IPS-18a (cell line): Measurements from ENCODE around the gene HMOX2.

Source experiments
- H3K27ac ChIP-seq: one replicate; pipeline ENCODE4 v1.5.1; 2013; ENCODE audit warnings: low read length
- H3K27me3 ChIP-seq: one replicate; pipeline ENCODE4 v1.6.1; 2013; ENCODE audit warnings: mild to moderate bottlenecking, low read length; ENCODE audit not compliant: control insufficient read depth, insufficient read depth
- H3K36me3 ChIP-seq: one replicate; pipeline ENCODE4 v1.6.1; 2013; ENCODE audit warnings: low read depth, low read length; ENCODE audit not compliant: control insufficient read depth
- H3K4me1 ChIP-seq: one replicate; pipeline ENCODE4 v1.6.1; 2013; ENCODE audit warnings: low read depth, low read length; ENCODE audit not compliant: control insufficient read depth
- H3K4me3 ChIP-seq: one replicate; pipeline ENCODE4 v1.5.1; 2013; ENCODE audit warnings: low read length
- H3K9ac ChIP-seq: one replicate; pipeline ENCODE4 v1.6.1; 2013; ENCODE audit warnings: mild to moderate bottlenecking, low read length, moderate library complexity
- H3K9me3 ChIP-seq: one replicate; pipeline ENCODE4 v1.6.1; 2013; ENCODE audit warnings: low read depth, low read length; ENCODE audit not compliant: control insufficient read depth

The HMOX2 gene, protein sequence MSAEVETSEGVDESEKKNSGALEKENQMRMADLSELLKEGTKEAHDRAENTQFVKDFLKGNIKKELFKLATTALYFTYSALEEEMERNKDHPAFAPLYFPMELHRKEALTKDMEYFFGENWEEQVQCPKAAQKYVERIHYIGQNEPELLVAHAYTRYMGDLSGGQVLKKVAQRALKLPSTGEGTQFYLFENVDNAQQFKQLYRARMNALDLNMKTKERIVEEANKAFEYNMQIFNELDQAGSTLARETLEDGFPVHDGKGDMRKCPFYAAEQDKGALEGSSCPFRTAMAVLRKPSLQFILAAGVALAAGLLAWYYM

DNA sequence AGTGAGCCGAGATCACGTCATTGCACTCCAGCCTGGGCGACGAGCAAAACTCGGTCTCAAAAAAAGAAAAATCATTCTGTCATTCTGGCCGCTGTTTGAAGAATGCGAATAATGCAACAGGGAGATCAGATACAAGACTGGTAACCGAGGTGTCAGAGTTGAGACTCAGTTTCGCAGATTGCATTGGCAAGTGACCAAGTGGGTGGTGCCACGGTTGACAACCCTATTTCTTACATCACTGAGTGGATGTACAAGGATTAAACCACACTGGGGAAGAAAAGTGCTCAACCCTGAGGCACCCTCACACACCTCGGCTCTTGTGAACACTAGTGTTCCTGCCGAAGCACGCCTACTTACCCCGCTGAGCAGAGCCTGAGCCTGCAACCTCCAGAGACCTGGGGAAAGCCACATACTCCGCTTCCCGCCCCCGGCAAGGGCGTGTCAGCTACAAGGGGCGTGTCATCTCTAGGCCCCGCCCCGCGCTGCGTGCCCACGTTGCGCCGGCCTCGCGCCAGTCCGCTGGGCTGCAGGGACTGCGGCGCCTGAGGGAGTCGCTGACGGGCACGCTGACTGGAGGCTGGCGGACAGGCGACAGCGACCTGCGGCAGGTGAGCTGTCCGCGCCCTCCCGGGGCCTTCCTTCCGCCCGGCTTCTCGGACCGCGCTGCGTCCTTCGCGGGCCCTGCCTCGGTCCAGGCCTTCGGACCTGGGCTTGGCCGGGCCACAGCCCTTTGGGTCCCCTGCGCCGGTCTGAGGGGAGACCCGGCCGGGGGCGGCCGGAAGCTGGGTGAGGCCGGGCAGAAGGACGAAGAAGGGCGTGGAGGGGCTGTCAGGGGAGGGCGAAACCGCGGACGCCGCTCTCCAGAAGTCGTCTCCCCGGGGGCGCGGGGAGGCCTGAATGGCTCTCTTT is at the start of gene HMOX2:
TSS of gene HMOX2 (plus strand) at position 519 of the 909 bp plus-strand sequence. CDS start 29,127 bp downstream, outside the sequence.
- Histone ChIP-seq H3K9ac (peak within 1 kb of the TSS; percentile 31), H3K9me3 (peaks cover 4% of the 10 kb centered on the region), H3K27ac (no peak within 1 kb of the TSS), H3K36me3 (no peaks in the 10 kb centered on the region), H3K4me3 (peak within 1 kb of the TSS; percentile 73), H3K4me1 (peaks cover 5% of the 10 kb centered on the region), H3K27me3 (peaks cover 15% of the 10 kb centered on the region)

DNA sequence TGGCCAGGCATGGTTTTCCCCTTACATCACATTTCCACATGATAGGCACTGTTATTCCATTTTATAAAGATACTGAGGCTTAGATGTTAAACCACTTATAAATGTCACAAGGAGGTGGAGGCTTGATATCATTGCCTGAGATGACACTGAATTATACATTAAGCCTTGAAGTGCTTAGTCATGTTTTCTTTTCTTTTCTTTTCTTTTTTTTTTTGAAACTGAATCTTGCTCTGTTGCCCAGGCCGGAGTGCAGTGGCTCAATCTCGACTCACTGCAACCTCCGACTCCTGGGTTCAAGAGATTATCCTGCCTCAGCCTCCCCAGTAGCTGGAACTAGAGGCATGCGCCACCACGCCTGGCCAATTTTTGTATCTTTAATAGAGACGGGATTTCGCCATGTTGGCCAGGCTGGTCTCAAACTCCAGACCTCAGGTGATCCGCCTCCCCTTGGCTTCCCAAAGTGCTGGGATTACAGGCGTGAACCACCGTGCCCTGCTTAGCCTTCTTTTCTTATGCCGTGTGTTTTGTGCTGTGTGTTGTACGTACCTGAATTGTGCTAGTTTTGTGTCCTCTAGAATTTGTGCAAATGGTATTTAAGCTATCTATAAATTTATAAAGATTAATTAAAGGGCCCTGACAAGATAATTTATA is 49.4 kb upstream of the HMOX2 start:
- Histone ChIP-seq H3K4me3 (peak overlapping the region; percentile 79), H3K9ac (peak overlapping the region; percentile 90), H3K4me1 (peaks cover 4% of the 10 kb centered on the region), H3K27ac (no peak overlapping the region), H3K36me3 (peaks cover 10% of the 10 kb centered on the region), H3K27me3 (no peaks in the 10 kb centered on the region), H3K9me3 (no peaks in the 10 kb centered on the region)

GRCh38 chr16:4428500-4428899 is 47.7 kb upstream of the HMOX2 start:
- H3K4me3 ChIP-seq = no peak overlapping the region
- no peaks in the 10 kb centered on the region for H3K27me3 ChIP-seq
- H3K36me3 ChIP-seq = peaks cover 10% of the 10 kb centered on the region
- H3K9ac ChIP-seq = no peak overlapping the region
- no peak overlapping the region for H3K27ac ChIP-seq
- H3K9me3 ChIP-seq = no peaks in the 10 kb centered on the region
- H3K4me1 ChIP-seq = peaks cover 4% of the 10 kb centered on the region

GRCh38 chr16:4431023-4431422 is 45.2 kb upstream of the HMOX2 start:
- Histone ChIP-seq H3K4me3 (no peak overlapping the region), H3K9me3 (no peaks in the 10 kb centered on the region), H3K9ac (no peak overlapping the region), H3K4me1 (no peaks in the 10 kb centered on the region), H3K27me3 (no peaks in the 10 kb centered on the region), H3K27ac (no peak overlapping the region), H3K36me3 (peaks cover 29% of the 10 kb centered on the region)

GRCh38 chr16:4433228-4433627 is 43.0 kb upstream of the HMOX2 start:
- Histone ChIP-seq H3K4me3 (no peak overlapping the region), H3K36me3 (peaks cover 40% of the 10 kb centered on the region), H3K9me3 (no peaks in the 10 kb centered on the region), H3K9ac (no peak overlapping the region), H3K27me3 (no peaks in the 10 kb centered on the region), H3K4me1 (no peaks in the 10 kb centered on the region), H3K27ac (no peak overlapping the region)

GRCh38 chr16:4433914-4434787 is 42.0 kb upstream of the HMOX2 start:
- no peaks in the 10 kb centered on the region for H3K27me3 ChIP-seq
- H3K27ac ChIP-seq = no peak overlapping the region
- no peak overlapping the region for H3K9ac ChIP-seq
- no peaks in the 10 kb centered on the region for H3K9me3 ChIP-seq
- H3K4me3 ChIP-seq = no peak overlapping the region
- H3K36me3 ChIP-seq = peaks cover 41% of the 10 kb centered on the region
- H3K4me1 ChIP-seq = no peaks in the 10 kb centered on the region

- Histone ChIP-seq H3K9me3 (no peaks in the 10 kb centered on the region), H3K4me1 (no peaks in the 10 kb centered on the region), H3K9ac (no peak overlapping the region), H3K36me3 (peaks cover 50% of the 10 kb centered on the region), H3K4me3 (no peak overlapping the region), H3K27ac (no peak overlapping the region), H3K27me3 (no peaks in the 10 kb centered on the region)
Measured at GRCh38 chr16:4435337-4436067, 40.7 kb upstream of the HMOX2 start.

DNA sequence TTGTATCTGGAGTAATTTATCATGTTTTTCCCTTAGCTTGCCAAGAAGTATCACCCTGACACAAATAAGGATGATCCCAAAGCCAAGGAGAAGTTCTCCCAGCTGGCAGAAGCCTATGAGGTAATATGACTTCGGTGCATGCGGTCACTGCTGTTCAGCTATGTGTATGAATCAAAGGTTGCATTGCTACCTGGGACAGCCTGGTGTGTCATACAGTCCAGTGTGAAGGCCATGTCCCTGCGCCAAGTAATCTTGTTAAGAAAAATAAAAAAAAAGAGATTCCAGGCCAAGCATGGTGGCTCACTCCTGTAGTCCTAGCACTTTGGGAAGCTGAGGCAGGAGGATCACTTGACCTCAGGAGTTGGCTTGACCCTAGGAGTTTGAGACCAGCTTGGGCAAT is 38.8 kb upstream of the HMOX2 start:
- no peaks in the 10 kb centered on the region for H3K9me3 ChIP-seq
- H3K4me3 ChIP-seq = no peak overlapping the region
- peaks cover 61% of the 10 kb centered on the region for H3K36me3 ChIP-seq
- H3K4me1 ChIP-seq = no peaks in the 10 kb centered on the region
- no peak overlapping the region for H3K27ac ChIP-seq
- H3K9ac ChIP-seq = no peak overlapping the region
- H3K27me3 ChIP-seq = no peaks in the 10 kb centered on the region

- H3K9ac ChIP-seq = no peak overlapping the region
Measured at GRCh38 chr16:4442371-4442770, 33.8 kb upstream of the HMOX2 start.

GRCh38 chr16:4443271-4443670 is 32.9 kb upstream of the HMOX2 start:
- H3K36me3 ChIP-seq = peaks cover 79% of the 10 kb centered on the region
- no peak overlapping the region for H3K9ac ChIP-seq
- no peaks in the 10 kb centered on the region for H3K9me3 ChIP-seq
- no peak overlapping the region for H3K27ac ChIP-seq
- no peaks in the 10 kb centered on the region for H3K4me1 ChIP-seq
- no peaks in the 10 kb centered on the region for H3K27me3 ChIP-seq
- no peak overlapping the region for H3K4me3 ChIP-seq

More at GRCh38 chr16:4442371-4442770, 33.8 kb upstream of the HMOX2 start:
- no peak overlapping the region for H3K27ac ChIP-seq
- no peaks in the 10 kb centered on the region for H3K9me3 ChIP-seq
- H3K27me3 ChIP-seq = no peaks in the 10 kb centered on the region
- H3K4me1 ChIP-seq = no peaks in the 10 kb centered on the region
- no peak overlapping the region for H3K4me3 ChIP-seq
- H3K36me3 ChIP-seq = peaks cover 82% of the 10 kb centered on the region
